Superior temporal gyrus (tissue), 1 donor: Measurements from ENCODE around the gene ALDH9A1.
A peak's percentile ranks its signal among the peaks of the same experiment; 100 is the strongest.
"Not testable (repeated sequence)": the region's sequence is repeated elsewhere in the genome, so short reads cannot be mapped to it uniquely, and the experiment has no call there.

ENCODE experiments used
- DNase-seq: peaks from one replicate; pipeline ENCODE4 v3.0.0-alpha.2; 2016; ENCODE audit errors: extremely low spot score

ALDH9A1 gene

GRCh38 chr1:165697881-165698760, at the start of gene ALDH9A1:
ALDH9A1 (minus strand) TSS chr1:165698562; CDS start chr1:165698558, 4 bp downstream.
- peak; percentile 79 for DNase-seq

DNA sequence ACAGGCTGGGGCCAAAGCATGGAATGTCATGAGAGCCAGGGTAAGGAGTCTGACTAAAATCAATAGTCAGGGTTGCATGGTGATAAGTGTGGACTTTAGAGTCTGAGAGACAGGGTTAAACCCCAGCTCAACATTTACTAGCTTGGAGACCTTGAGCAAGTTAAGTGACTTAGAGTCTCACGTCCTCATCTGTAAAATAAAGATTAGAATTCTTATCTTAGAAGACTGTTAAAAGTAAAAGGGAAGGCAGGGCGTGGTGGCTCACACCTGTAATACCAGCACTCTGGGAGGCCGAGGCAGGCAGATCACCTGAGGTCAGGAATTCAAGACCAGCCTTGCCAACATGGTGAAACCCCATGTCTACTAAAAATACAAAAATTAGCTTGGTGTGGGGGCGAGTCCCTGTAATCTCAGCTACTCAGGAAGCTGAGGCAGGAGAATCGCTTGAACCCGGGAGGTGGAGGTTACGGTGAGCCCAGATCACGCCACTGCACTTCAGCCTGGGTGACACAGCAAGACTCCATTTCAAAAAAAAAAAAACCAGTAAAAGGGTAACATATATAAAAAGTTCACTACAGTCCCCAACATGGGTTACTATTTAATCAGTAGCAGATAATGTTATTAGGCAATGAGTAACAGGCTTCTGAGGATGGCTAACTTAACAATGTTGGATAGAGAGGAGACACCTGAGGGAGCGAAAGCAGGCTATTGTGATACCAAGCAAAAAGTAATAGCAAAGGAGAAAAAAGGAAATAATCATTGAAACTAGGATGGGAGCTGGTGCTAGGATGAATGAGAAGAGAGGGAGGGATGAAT, 49.5 kb upstream of the ALDH9A1 start:
- no peak for DNase-seq

- DNase-seq: not testable (repeated sequence)
Measured at GRCh38 chr1:165744913-165745312, 46.6 kb upstream of the ALDH9A1 start.

- DNase-seq: no peak
Measured at GRCh38 chr1:165742194-165742593, 43.8 kb upstream of the ALDH9A1 start.

DNA sequence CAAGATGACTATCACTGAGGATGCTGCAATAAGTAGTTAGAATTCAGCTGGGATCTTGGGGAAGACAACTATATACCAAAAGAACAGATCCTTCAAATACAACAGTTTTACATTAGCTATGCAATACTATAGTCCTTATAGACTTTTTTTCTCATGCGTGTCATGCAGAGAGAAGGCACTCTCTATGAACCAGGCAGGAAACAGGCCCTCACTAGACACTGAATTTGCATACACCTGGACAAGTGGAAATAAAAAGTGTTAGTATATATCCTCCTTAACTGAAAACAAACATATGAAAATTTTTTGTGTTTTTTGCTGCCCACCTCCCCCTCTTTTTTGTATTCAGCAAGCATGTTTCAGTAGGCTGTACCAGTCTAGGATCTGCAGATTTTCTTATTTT, 40.4 kb upstream of the ALDH9A1 start:
- no peak for DNase-seq

DNA sequence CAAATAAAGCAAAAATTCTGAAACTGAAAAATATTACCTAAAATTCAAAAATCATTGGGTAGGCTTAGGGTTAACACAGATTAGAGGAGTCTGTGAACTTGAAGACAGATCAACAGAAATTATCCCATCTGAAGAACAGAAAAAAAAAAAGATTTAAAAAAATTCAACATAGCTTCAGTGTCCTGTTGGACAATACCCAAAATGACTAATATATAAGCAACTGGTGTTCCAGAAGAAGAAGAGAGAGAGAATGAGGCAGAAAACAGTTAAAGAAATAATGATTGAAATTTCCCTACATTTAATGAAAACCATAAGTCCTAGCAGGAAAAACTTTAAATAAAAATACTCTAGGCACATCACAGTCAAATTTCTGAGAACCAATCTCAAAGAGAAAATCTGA, 38.8 kb upstream of the ALDH9A1 start:
- DNase-seq: no peak

GRCh38 chr1:165734906-165735305, 36.5 kb upstream of the ALDH9A1 start:
- DNase-seq: no peak

GRCh38 chr1:165726841-165727240, 28.5 kb upstream of the ALDH9A1 start:
- DNase-seq: no peak

DNA sequence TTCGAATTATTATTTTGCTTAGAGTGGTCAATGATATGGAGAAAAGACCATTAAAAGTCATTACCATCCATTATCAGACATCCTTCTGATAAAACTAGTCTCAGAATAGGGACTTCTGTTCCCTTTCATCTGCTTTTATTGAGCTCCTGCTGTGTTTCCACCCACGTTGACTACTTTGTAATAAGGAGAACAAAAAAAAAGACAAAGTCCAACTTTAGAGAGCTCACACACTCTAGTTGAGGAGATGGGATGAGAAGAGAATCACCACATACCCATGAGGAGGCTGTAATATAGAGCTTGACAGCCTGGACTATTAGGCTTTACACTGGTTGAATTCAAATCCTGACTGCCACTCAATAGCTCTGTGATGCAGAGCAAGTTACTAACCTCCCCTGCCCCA, 27.8 kb upstream of the ALDH9A1 start:
- no peak for DNase-seq

DNA sequence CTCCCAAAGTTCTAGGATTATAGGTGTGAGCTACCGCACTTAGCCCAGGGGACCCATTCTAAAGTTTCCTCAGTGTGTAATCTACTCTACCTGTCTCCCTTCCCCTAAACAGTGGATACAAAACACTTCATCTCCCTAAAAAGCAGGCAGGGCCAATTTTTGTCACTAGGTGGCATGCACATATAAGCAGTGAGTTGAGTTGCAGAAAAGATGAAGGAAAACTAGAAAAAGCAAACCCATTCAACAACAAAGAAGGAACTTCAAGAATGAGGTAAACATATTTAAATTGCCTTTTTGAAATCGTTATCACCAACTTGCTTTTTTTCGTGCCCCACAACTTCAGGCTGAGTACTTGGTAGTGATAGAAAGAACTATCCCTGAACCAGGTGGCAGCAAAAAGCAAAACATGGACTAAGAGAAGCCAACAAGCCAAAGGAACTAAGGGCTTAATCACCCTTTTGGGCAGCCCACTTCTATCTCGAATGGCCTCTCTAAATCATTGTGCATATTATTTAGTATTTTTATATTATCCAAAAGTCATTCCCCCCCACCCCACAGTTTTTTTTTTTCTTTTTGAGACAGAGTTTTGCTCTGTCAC, 19.7 kb upstream of the ALDH9A1 start:
- DNase-seq: peak; percentile 82

- not testable (repeated sequence) for DNase-seq
Measured at GRCh38 chr1:165716265-165717051, 18.1 kb upstream of the ALDH9A1 start.

DNA sequence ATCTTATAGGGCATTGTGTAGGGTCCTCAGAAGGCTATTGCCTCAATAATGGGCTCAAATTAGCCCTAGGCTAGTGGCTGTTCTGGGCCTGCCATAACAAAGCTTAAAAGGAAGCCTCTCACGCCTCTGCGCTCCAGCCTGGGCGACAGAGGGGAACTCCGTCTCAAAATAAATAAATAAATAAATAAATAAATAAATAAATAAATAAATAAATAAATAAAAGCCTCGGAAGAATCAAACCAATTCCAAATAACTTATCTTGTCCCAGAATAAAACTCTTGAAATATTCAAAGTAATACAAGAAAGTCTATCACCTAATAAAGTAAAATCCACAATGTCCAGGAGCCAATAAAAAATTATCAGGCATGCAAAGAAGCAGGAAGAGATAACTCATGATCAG, 14.4 kb upstream of the ALDH9A1 start:
- DNase-seq: no peak

DNA sequence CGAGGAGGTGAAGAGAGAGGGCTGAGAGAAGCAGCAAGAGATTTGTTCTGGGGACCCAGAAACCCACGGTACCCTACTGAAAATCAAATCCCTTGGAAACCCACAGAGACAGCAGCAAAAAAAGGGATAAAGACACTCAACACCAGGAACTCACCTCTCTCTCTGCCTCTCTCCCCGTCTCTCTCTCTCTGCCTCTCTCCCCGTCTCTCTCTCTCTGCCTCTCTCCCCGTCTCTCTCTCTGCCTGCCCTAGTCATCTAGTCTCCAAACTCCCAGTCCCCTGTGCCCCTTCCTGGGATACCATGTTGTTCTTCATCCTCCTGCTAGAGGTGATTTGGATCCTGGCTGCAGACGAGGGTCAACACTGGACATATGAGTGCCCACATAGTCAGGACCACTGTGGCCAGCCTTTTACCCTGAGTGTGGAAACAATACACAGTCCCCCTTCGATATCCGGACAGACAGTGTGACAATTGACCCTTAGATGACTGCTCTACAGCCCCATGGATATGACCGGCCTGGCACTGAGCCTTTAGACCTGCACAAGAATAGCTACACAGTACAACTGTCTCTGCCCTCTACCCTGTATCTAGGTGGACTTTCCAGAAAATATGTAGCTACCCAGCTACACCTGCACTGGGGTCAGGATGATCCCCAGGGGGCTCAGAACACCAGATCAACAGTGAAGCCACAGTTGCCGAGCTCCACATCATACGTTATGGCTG, 9.8 kb upstream of the ALDH9A1 start:
- no peak for DNase-seq

GRCh38 chr1:165703648-165704047, 5.3 kb upstream of the ALDH9A1 start:
- DNase-seq: no peak

GRCh38 chr1:165701922-165702321, 3.6 kb upstream of the ALDH9A1 start:
- DNase-seq: not testable (repeated sequence)

DNA sequence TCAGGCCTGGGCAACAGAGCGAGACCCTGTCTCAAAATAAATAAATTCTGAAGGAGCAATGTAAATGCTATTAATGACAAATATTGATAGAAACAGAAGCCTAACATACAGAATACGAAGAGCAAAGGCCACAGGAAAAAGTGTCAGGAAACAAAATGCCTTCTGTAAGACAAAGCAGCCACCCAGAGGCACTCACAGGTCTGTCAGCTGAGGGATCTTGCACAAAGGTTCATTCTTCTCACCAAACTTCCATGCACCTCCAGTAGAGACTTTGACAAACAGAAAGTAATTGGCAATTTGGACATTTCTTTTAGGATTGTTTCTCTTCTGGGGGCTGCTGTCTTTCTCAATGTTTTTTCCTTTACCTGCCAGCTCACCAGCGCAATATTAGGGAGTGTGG, 1.2 kb upstream of the ALDH9A1 start:
- DNase-seq: no peak

GRCh38 chr1:165698761-165699052, 345 bp upstream of the ALDH9A1 start:
- DNase-seq: no peak

- DNase-seq: no peak
Measured at GRCh38 chr1:165697491-165697880, 876 bp downstream of the ALDH9A1 start.

GRCh38 chr1:165696625-165697100, 1.7 kb downstream of the ALDH9A1 start:
- peak; percentile 74 for DNase-seq

GRCh38 chr1:165695031-165695430, 3.3 kb downstream of the ALDH9A1 start:
- no peak for DNase-seq

- no peak for DNase-seq
Measured at GRCh38 chr1:165688046-165688445, 10.3 kb downstream of the ALDH9A1 start.
